GM12873 (cell line): ENCODE results near the gene LZTR1.

ENCODE experiments used
- CTCF ChIP-seq: IDR thresholded peaks from 2 replicates; pipeline ENCODE4 v1.5.1; 2012; ENCODE audit warnings: low read depth, mild to moderate bottlenecking, moderate library complexity, low read length, control low read depth; ENCODE audit not compliant: insufficient read depth; ENCODE audit errors: missing control alignments

LZTR1 gene

GRCh38 chr22:21030032-21030431, 47.9 kb downstream of the LZTR1 start:
- no peak for TF ChIP-seq CTCF

- no peak for TF ChIP-seq CTCF
These were observed 48.8 kb downstream of the LZTR1 start for GRCh38 chr22:21030621-21031544.

- TF ChIP-seq CTCF = no peak
These were observed 49.5 kb downstream of the LZTR1 start for GRCh38 chr22:21031545-21032036.

GRCh38 chr22:21032037-21032867, 50.2 kb downstream of the LZTR1 start, which contains the start of gene SLC7A4:
TSS of gene SLC7A4 (minus strand) at chr22:21032561. CDS start at chr22:21031812, 749 bp downstream.
- TF ChIP-seq CTCF = no peak

GRCh38 chr22:21032868-21033688, 51.0 kb downstream of the LZTR1 start:
- no peak for TF ChIP-seq CTCF

- no peak for TF ChIP-seq CTCF
These were observed 51.8 kb downstream of the LZTR1 start for GRCh38 chr22:21033895-21034294.
